GM19025 (cell line): ENCODE results near the gene EMC8.

ENCODE experiments used
- ATAC-seq: cut with Tn5 transposase; IDR thresholded peaks from one replicate; pipeline ENCODE4 v1.9.1; 2021; ENCODE audit warnings: mild to moderate bottlenecking, low read depth, moderate library complexity; ENCODE audit not compliant: unreplicated experiment

EMC8 gene

DNA sequence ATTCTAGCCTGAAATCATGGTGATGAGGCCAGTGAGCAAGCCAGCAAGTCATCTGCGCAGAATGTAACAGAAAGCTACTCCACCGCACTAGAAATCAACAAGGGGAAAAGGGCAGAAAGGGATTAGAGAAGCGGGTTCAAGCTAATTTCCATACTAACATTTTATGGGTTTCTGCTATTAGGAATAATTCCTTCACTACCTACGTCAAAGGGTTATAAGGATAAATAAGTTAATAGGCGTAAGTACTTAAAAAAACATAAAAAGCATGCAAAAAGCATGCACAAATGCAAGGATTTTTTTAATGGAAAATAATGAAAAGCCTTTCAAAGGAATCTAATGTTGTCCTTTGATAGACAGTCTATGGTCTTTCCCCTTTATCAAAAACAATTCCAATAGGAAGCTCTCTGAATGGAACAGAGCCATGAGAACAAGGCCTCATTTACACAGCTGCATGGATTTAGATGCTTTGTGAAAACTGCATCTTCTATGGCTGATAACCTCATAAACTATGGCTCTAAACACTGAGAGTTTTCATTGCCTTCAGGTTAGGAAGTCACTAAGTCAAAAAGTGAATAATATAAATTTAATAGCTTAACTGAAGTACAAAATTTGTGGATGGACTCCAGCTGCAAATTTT lies 5.6 kb downstream of the EMC8 start:
- ATAC-seq: no peak

DNA sequence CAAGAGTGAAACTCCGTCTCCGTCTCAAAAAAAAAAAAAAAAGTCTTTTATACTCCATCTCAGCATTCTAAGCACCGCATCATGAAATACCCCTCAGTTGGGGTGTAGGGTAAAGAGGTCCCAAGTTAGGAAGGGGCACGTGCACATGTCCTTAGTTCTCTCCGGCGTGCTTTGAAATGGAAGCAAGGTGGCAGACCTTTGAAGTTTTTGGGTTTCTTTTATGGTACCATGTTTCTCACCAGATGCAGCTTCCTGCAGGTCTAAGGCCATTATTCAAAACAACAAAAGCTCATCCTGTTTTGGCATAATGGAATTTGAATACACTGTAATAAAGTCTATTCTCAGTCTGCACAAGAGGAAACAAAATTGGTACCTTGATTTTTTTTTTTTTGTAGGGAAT lies 9.6 kb downstream of the EMC8 start:
- ATAC-seq: no peak

DNA sequence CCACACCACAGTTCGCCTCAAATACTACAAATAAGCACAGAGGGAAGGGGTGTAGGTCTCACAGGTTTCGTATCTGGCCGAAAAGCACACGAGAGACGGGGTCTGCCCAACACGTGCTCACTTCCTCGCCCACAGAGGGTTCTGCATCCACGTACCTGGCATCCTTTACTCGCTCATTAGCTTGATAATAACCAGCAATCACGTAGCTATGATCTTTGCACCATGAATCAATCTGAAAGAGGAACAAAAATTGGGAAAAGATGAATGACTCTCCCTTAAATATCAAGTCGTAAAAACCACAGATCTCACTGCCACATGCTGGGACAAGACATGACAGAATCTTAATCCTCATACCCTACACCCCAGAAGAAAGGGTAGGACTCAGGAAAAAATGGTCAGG lies 10.5 kb downstream of the EMC8 start:
- ATAC-seq: no peak

DNA sequence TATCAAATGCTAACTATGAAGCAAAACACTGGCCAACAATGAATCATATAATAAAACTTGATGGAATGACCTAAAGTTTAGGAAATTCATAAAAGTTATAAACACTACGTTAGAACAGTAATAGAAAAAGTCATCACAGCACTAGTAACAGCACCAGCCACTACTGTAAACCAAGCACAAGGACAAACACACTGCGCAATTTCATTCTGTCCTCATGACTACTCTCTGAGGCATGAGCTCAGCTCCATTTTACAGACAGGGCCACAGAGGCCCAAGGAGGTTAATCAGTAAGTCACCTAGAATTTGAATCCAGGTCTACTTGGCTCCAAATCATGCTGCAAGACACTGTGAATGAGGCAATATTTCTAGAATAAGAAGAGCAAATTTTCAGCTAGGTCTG lies 13.4 kb downstream of the EMC8 start:
- no peak for ATAC-seq

DNA sequence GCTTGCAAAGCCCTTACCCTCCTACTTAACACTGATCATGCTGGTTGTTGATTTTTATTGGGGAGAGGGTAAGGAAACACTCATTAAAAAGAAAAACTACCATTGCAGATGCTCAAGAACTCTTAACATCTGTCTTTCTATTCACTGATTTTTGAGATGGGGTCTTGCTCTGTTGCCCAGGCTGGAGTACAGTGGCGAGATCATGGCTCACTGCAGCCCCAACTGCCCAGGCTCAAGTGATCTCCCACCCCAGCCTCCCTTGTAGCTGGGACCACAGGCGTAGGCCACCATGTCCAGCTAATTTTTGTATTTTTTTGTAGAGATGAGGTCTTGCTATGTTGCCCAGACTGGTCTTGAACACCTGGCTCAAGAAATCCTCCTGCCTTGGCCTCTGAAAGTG lies 14.5 kb downstream of the EMC8 start:
- ATAC-seq: no peak

DNA sequence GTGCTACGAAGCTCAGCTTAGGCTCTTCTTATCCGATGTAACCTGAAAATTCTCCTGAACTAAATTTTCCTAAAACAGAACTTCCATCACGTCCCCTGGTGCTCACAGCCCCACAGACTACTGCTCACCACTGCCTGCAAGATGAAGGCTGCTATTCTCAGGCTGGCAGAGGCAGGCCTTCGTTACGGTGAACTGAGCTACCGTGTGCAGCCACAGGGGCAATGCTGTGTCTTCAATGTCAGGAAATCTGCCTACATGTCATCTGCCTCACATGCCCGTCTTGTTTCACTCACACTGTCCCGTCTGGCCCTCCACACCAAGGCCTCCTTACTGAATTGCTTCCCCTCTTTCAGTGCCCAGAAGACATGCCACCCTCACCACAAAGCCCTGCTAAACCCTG lies 15.9 kb downstream of the EMC8 start:
- no peak for ATAC-seq

- ATAC-seq: no peak
Measured at GRCh38 chr16:85782451-85782850, 16.9 kb downstream of the EMC8 start.

DNA sequence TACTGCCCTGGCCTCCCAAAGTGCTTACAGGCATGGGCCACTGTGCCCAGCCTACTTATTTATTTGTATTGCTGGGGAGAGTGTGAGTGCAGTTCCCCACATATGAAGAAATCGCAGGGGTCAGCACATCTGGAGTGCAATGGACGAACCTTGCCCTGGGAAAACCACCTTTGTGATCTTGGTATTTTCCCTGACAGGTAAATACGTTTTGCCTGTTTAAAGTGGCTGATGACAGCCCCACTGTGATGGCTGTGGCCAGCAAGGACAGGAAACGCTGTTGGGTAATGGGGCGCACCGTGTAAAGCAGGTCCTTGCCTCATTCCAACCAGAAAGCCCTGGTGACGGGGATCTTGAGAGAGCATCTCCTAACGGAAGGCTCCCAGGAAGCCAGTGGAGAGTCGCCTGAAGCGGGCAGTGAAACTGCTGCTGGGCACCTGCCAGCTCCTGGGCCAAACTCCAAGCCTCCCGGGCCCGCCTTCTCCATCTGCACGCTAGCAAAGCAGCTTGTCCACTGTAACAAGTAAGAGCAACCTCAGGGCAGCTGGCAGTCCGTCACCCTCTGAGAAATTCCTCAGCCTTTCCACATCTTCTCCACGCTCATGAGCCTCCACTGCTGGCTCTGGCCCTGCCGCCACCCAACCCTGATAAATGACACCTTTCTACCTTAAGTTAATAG lies 17.5 kb downstream of the EMC8 start:
- ATAC-seq: no peak

GRCh38 chr16:85781156-85781555 lies 18.2 kb downstream of the EMC8 start:
- no peak for ATAC-seq

DNA sequence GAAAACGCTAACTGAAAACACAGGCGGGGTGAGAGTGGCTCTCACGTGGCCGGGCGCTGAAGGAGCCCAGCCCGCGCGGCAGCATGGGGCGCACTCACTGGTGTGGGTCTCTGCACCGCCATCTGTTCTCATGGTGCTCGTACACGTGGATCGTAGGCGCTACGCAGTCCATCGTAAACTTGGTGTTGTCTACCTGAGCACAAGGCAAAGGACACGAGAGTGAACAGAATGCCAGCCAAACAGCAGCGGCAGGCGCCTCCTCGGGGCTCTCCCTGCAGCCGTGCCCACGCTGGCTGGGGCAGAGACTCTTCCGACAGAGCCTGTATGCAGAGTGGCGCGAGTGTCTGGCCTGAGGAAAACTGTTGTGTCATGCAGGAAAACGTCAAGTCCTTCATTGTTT lies 19.1 kb downstream of the EMC8 start:
- no peak for ATAC-seq

DNA sequence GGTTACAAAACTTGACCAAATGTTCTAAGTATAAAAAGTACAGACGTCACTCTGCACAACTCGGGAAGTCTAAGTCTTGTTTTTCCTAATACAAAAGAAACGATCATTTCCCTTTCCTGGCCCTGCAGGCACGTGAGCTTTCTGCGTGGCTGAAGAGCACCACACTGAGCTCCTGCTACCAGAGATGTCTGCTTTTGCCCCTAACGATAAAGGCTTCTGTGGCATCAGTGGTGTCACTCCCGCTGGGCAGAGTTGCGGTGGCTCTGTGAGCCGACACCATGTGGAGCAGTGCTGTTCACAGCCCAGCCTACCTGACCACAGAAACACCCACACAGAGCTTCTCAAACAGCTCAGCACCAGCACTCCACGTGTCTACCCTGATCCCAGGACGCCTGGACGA lies 20.5 kb downstream of the EMC8 start:
- ATAC-seq: no peak

GRCh38 chr16:85777583-85778310 lies 21.6 kb downstream of the EMC8 start:
- no peak for ATAC-seq

- no peak for ATAC-seq
Measured at GRCh38 chr16:85774811-85775210, 24.5 kb downstream of the EMC8 start.

- ATAC-seq: no peak
Measured at GRCh38 chr16:85774136-85774535, 25.2 kb downstream of the EMC8 start.

- ATAC-seq: no peak
Measured at GRCh38 chr16:85773044-85773443, 26.3 kb downstream of the EMC8 start.

DNA sequence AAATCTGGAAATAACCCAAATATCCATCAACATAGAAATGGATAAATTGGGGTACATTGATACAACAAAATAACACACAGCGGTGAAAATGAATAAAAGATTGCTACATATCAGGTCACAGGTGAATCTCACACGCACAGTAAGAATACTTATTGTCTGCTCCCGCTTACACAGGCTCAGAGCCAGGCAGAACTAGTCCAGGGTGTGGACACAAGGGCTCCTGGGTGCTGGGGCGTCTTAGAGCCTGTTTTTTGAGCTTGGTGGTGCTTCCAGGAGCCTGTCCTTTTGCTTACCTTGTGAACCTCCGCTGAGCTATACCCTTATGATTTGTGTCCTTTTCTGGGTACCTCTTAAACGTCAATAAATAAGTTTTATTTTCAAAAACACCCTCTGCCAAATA lies 28.6 kb downstream of the EMC8 start:
- no peak for ATAC-seq

- no peak for ATAC-seq
Measured at GRCh38 chr16:85768199-85768598, 31.1 kb downstream of the EMC8 start.

DNA sequence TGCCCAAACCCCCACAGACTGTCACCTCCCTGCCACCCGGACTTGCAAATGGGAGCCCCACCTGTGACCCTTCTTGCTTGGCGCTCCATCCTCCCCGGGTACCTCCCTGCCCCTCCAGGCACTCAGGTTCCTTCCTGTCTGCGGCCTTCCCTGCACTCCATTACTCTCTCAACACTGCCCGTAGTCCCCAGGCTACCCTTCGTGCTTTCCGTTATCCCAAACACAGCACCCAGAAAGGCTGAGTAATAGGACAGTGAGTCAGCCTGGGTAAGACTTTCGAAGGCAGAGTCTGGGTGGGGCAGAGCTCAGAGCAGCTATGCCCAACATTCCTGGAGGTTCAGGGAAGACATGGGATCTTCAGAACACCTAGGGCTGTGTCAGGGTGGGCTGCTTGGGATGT lies 31.8 kb downstream of the EMC8 start:
- ATAC-seq: no peak

- ATAC-seq: no peak
Measured at GRCh38 chr16:85765767-85766166, 33.6 kb downstream of the EMC8 start.

- no peak for ATAC-seq
Measured at GRCh38 chr16:85765211-85765610, 34.1 kb downstream of the EMC8 start.

DNA sequence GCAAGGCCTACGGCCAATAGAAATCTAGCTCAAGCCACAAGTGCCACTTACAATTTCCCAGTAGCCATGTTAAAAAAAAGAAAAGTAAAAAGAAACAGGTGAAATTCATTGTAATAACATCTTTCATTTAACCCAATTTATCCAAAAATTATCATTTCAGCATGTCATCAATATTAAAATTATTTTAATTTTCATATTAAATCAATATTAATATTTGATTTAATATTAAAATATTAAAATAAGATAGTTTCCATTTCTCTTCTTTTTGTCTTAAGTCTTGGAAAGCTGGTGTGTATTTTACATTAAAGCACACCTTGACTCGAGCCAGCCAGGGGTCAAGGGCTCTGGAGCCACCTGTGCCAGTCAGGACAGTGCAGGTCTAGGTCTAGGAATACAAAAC lies 35.7 kb downstream of the EMC8 start:
- no peak for ATAC-seq

GRCh38 chr16:85762970-85763369 lies 36.4 kb downstream of the EMC8 start:
- ATAC-seq: no peak
